ENCODE measurements around the gene SLC39A13. TPM values are rescaled to one million over a fixed set of nuclear protein-coding genes. Genes with fewer than 3 reads are reported as not detected.

The SLC39A13 gene
- total RNA-seq, 2 donors from 2014 or later, result 97.7 to 163 TPM

- H3K36me3 ChIP-seq, result no peaks in the 10 kb centered on the region
- no peak for ATAC-seq (ENCODE audit: insufficient number of reproducible peaks, low FRiP score, low read depth)
- no peak overlapping the region for H3K27ac ChIP-seq
- no peaks in the 10 kb centered on the region for H3K9me3 ChIP-seq
- no peak overlapping the region for H3K4me3 ChIP-seq
- no peak for DNase-seq (ENCODE audit: low spot score)
- H3K4me1 ChIP-seq (ENCODE audit: control insufficient read depth in 1 of 2, low read depth in 2 of 2), result no peaks in the 10 kb centered on the region
- TF ChIP-seq CTCF (IDR thresholded peaks at IDR 0.05), result no peak
- H3K27me3 ChIP-seq (replicated peaks; ENCODE audit: insufficient read depth), result no peaks in the 10 kb centered on the region
Measured at GRCh38 chr11:47446833-47447232, 38.4 kb downstream of the SLC39A13 start.

GRCh38 chr11:47447906-47448305 is 39.5 kb downstream of the SLC39A13 start:
- Histone ChIP-seq H3K4me1 (ENCODE audit: control insufficient read depth in 1 of 2, low read depth in 2 of 2) (no peaks in the 10 kb centered on the region), H3K27ac (no peak overlapping the region), H3K36me3 (no peaks in the 10 kb centered on the region), H3K9me3 (no peaks in the 10 kb centered on the region), H3K27me3 (replicated peaks; ENCODE audit: insufficient read depth) (no peaks in the 10 kb centered on the region), H3K4me3 (no peak overlapping the region)
- no peak for TF ChIP-seq CTCF (IDR thresholded peaks at IDR 0.05)
- ATAC-seq (ENCODE audit: insufficient number of reproducible peaks, low FRiP score, low read depth) (no peak), DNase-seq (ENCODE audit: low spot score) (no peak)

GRCh38 chr11:47448566-47449427 is 40.4 kb downstream of the SLC39A13 start, which contains the start of gene RAPSN:
Gene RAPSN (minus strand): TSS chr11:47449136. CDS start chr11:47448964, 172 bp downstream.
- no peak for DNase-seq (ENCODE audit: low spot score)
- Histone ChIP-seq H3K4me3 (no peak within 1 kb of the TSS), H3K36me3 (no peaks in the 10 kb centered on the region), H3K27me3 (replicated peaks; ENCODE audit: insufficient read depth) (no peaks in the 10 kb centered on the region), H3K9me3 (no peaks in the 10 kb centered on the region), H3K27ac (no peak within 1 kb of the TSS), H3K4me1 (ENCODE audit: control insufficient read depth in 1 of 2, low read depth in 2 of 2) (no peaks in the 10 kb centered on the region)
- ATAC-seq (ENCODE audit: insufficient number of reproducible peaks, low FRiP score, low read depth), result no peak
- TF ChIP-seq CTCF (IDR thresholded peaks at IDR 0.05), result no peak

GRCh38 chr11:47449541-47449940 is 41.2 kb downstream of the SLC39A13 start:
- no peak for TF ChIP-seq CTCF (IDR thresholded peaks at IDR 0.05)
- H3K4me3 ChIP-seq, result no peak overlapping the region
- no peak overlapping the region for H3K27ac ChIP-seq
- no peaks in the 10 kb centered on the region for H3K4me1 ChIP-seq (ENCODE audit: control insufficient read depth in 1 of 2, low read depth in 2 of 2)
- no peaks in the 10 kb centered on the region for H3K27me3 ChIP-seq (replicated peaks; ENCODE audit: insufficient read depth)
- no peaks in the 10 kb centered on the region for H3K36me3 ChIP-seq
- no peak for DNase-seq (ENCODE audit: low spot score)
- H3K9me3 ChIP-seq, result no peaks in the 10 kb centered on the region
- ATAC-seq (ENCODE audit: insufficient number of reproducible peaks, low FRiP score, low read depth), result no peak

GRCh38 chr11:47451436-47451835 is 43.0 kb downstream of the SLC39A13 start:
- no peak for TF ChIP-seq CTCF (IDR thresholded peaks at IDR 0.05)

More at GRCh38 chr11:47451436-47451835, 43.0 kb downstream of the SLC39A13 start:
- H3K27me3 ChIP-seq (replicated peaks; ENCODE audit: insufficient read depth), result no peaks in the 10 kb centered on the region
- ATAC-seq (ENCODE audit: insufficient number of reproducible peaks, low FRiP score, low read depth) (no peak), DNase-seq (ENCODE audit: low spot score) (no peak)
- H3K4me1 ChIP-seq (ENCODE audit: control insufficient read depth in 1 of 2, low read depth in 2 of 2), result no peaks in the 10 kb centered on the region
- no peak overlapping the region for H3K4me3 ChIP-seq
- no peaks in the 10 kb centered on the region for H3K36me3 ChIP-seq
- H3K9me3 ChIP-seq, result no peaks in the 10 kb centered on the region
- H3K27ac ChIP-seq, result no peak overlapping the region

All from thoracic aorta (tissue), 2 donors.